SU-DHL-6 (cell line): ENCODE data around the gene ATP2B2.

Experiments
- H2AFZ ChIP-seq: fragments of 200-600 bp; sonication (generic); 2 replicates; pipeline ENCODE4 v1.6.1; 2014; ENCODE audit warnings: low read depth, mild to moderate bottlenecking, moderate library complexity, mixed read lengths, antibody characterized with exemption, low read length; ENCODE audit not compliant: severe bottlenecking
- H3F3A ChIP-seq: fragments of 200-600 bp; shearing (Covaris generic); 2 replicates; pipeline ENCODE4 v1.6.0; 2016; ENCODE audit warnings: antibody characterized with exemption, mild to moderate bottlenecking; ENCODE audit not compliant: insufficient read depth
- H3K27ac ChIP-seq: fragments of 200-600 bp; sonication (generic); 2 replicates; pipeline ENCODE4 v1.5.1; 2016; ENCODE audit warnings: low read depth, mild to moderate bottlenecking, low read length, moderate library complexity, mixed read lengths
- H3K27me3 ChIP-seq: fragments of 200-600 bp; sonication (generic), shearing (Covaris generic); 2 replicates; pipeline ENCODE4 v1.6.0; 2014; ENCODE audit warnings: mild to moderate bottlenecking, low read length
- H3K36me3 ChIP-seq: fragments of 200-600 bp; sonication (generic); 2 replicates; pipeline ENCODE4 v1.6.1; 2014; ENCODE audit warnings: mild to moderate bottlenecking, low read length, mixed read lengths
- H3K4me2 ChIP-seq: fragments of 300-600, 200-600 bp; shearing (Covaris generic), sonication (generic); 2 replicates; pipeline ENCODE4 v1.6.0; 2014; ENCODE audit warnings: low read length, low read depth, mild to moderate bottlenecking; ENCODE audit not compliant: poor library complexity, severe bottlenecking
- H3K4me3 ChIP-seq: fragments of 200-600 bp; sonication (generic); 2 replicates; pipeline ENCODE4 v1.5.1; 2014; ENCODE audit warnings: antibody characterized with exemption, low read length, mild to moderate bottlenecking, mixed read lengths; ENCODE audit not compliant: insufficient read depth, poor library complexity, severe bottlenecking
- H3K79me2 ChIP-seq: fragments of 200-600 bp; sonication (generic); 2 replicates; pipeline ENCODE4 v1.6.1; 2014; ENCODE audit warnings: mild to moderate bottlenecking, low read length, moderate library complexity; ENCODE audit not compliant: insufficient read depth
- H3K9ac ChIP-seq: fragments of 200-600 bp; sonication (generic); 2 replicates; pipeline ENCODE4 v1.7.0; 2014; ENCODE audit warnings: mild to moderate bottlenecking, low read length
- H3K9me2 ChIP-seq: fragments of 200-600 bp; sonication (generic); replicated peaks from 2 replicates; pipeline ENCODE4 v1.6.1; 2014; ENCODE audit warnings: low read length; ENCODE audit not compliant: insufficient read depth
- H3K9me3 ChIP-seq: fragments of 200-600 bp; sonication (generic); 2 replicates; pipeline ENCODE4 v1.6.1; 2014; ENCODE audit warnings: low read length, mixed read lengths; ENCODE audit not compliant: insufficient read depth
- H4K20me1 ChIP-seq: fragments of 200-600 bp; sonication (generic); 2 replicates; pipeline ENCODE4 v1.6.1; 2014; ENCODE audit warnings: low read depth, mild to moderate bottlenecking, antibody characterized with exemption, low read length, moderate library complexity, mixed read lengths
- CTCF ChIP-seq: fragments of 200-600 bp; sonication (generic); IDR thresholded peaks from one replicate; pipeline ENCODE4 v1.5.1; 2017; ENCODE audit warnings: antibody characterized with exemption, mild to moderate bottlenecking, low read length, moderate library complexity; ENCODE audit not compliant: insufficient read depth, poor library complexity, severe bottlenecking
- EZH2phosphoT487 ChIP-seq: fragments of 200-600 bp; sonication (generic), shearing (Covaris generic); conservative IDR thresholded peaks from 2 replicates; pipeline ENCODE4 v1.6.1; 2018; ENCODE audit warnings: mild to moderate bottlenecking, antibody characterized with exemption, low read length, moderate library complexity, mixed read lengths

The ATP2B2 gene

DNA sequence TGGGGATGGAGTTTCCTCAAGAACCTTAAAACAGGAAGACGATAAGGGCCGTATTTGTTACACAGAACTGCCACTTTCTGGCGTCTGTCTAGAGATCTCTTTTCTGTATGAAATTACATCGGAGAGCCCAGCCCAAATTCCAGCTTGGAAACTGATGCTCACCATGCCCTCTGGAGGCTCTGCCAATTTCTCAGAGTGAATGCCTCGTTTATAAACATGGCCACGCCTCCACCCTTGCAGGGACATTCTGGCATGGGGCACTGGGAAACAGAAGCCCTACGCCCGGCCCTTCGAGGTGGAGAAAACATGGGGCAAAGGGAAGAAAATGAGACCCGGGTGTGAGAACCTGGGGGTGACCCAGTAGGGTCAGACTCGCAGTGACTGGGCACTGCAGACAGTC is 131.1 kb downstream of the ATP2B2 start:
- Histone ChIP-seq H3K27ac (no peak overlapping the region), H3K4me3 (no peak overlapping the region), H3K9me2 (no peaks in the 10 kb centered on the region), H3K4me2 (no peak overlapping the region), H2AFZ (no peak overlapping the region), H3K9me3 (no peaks in the 10 kb centered on the region), H4K20me1 (no peaks in the 10 kb centered on the region), H3K79me2 (no peaks in the 10 kb centered on the region), H3K36me3 (no peaks in the 10 kb centered on the region), H3K27me3 (no peaks in the 10 kb centered on the region), H3K9ac (no peak overlapping the region), H3F3A (no peaks in the 10 kb centered on the region)
- TF ChIP-seq CTCF (no peak), EZH2phosphoT487 (no peak)

DNA sequence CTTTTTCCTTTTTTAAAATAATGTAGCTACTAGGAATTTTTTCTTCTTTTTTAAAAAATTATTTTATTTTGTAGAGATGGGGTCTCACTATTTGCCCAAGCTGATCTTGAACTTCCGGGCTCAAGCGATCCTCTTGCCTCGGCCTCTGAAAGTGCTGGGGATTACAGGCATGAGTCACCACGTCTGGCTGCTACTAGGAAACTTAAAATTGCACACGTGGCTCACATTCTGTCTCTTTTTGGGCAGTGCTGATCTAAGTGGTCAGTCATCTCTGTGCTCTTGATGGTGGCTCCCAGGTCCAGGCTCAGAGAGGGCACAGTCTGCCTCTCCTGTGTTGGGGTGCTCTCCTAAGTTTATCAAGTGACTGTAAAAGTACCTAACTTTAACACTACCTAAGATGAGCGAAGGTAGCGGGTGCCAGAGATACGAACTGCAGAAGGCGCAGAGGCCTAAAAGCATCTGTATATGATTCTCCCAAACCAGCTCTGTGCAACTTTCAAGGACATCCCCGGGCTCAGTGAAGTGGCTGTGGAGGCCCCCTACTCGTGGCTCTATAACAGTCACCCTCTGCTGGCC is 131.6 kb downstream of the ATP2B2 start:
- Histone ChIP-seq H3K27ac (no peak overlapping the region), H3K79me2 (no peaks in the 10 kb centered on the region), H3K9ac (no peak overlapping the region), H2AFZ (no peak overlapping the region), H3K9me3 (no peaks in the 10 kb centered on the region), H3K4me3 (no peak overlapping the region), H4K20me1 (no peaks in the 10 kb centered on the region), H3K4me2 (no peak overlapping the region), H3K9me2 (no peaks in the 10 kb centered on the region), H3K36me3 (no peaks in the 10 kb centered on the region), H3F3A (no peaks in the 10 kb centered on the region), H3K27me3 (no peaks in the 10 kb centered on the region)
- no peak for TF ChIP-seq EZH2phosphoT487
- TF ChIP-seq CTCF: no peak

GRCh38 chr3:10371789-10372188 is 133.6 kb downstream of the ATP2B2 start:
- Histone ChIP-seq H3F3A (no peaks in the 10 kb centered on the region), H3K27me3 (no peaks in the 10 kb centered on the region), H4K20me1 (no peaks in the 10 kb centered on the region), H2AFZ (no peak overlapping the region), H3K9me3 (no peaks in the 10 kb centered on the region), H3K27ac (no peak overlapping the region), H3K4me2 (no peak overlapping the region), H3K79me2 (no peaks in the 10 kb centered on the region), H3K9me2 (no peaks in the 10 kb centered on the region), H3K4me3 (no peak overlapping the region), H3K9ac (no peak overlapping the region), H3K36me3 (no peaks in the 10 kb centered on the region)
- TF ChIP-seq EZH2phosphoT487 (no peak), CTCF (no peak)
